MCF 10A (cell line): ENCODE data around the gene HTR7. TPM values are rescaled to one million over a fixed set of nuclear protein-coding genes. Genes with fewer than 3 reads are reported as not detected.

Experiments
- BruUV-seq: library from RNA; stranded (reverse); fragments of 400-500 nt; replicated peaks from 2 replicates; lab custom pipeline; 2021; lab: Mats Ljungman, UMichigan
- CTCF ChIA-PET: fragments of 300-600 bp; sonication (Branson Sonifier 250); formaldehyde crosslinking; extraction: SDS; loops from one replicate; lab custom pipeline; 2021; ENCODE audit warnings: antibody characterized with exemption, inconsistent platforms; lab: Yijun Ruan, JAX
- POLR2A ChIA-PET: fragments of 300-600, 350-650 bp; sonication (Branson Sonifier 250); formaldehyde crosslinking; extraction: SDS; loops from one replicate; lab custom pipeline; 2020; ENCODE audit warnings: antibody characterized with exemption, inconsistent platforms; lab: Yijun Ruan, JAX
- DNase-seq: peaks from one replicate; pipeline ENCODE4 v3.0.0-alpha.2; 2018; ENCODE audit not compliant: unreplicated experiment
- H3K27ac Mint-ChIP-seq: one replicate; pipeline ENCODE4 v1.8.0; 2022; ENCODE audit warnings: mild to moderate bottlenecking, low read depth, mixed read lengths; ENCODE audit not compliant: unreplicated experiment
- H3K27me3 Mint-ChIP-seq: one replicate; pipeline ENCODE4 v1.8.0; 2022; ENCODE audit warnings: mixed read lengths; ENCODE audit not compliant: insufficient read depth, unreplicated experiment
- H3K36me3 Mint-ChIP-seq: one replicate; pipeline ENCODE4 v1.8.0; 2022; ENCODE audit warnings: mild to moderate bottlenecking, moderate library complexity, mixed read lengths; ENCODE audit not compliant: insufficient read depth, unreplicated experiment
- H3K4me1 Mint-ChIP-seq: one replicate; pipeline ENCODE4 v1.8.0; 2022; ENCODE audit warnings: mixed read lengths; ENCODE audit not compliant: insufficient read depth, unreplicated experiment
- H3K4me3 Mint-ChIP-seq: one replicate; pipeline ENCODE4 v1.8.0; 2022; ENCODE audit warnings: mild to moderate bottlenecking, moderate library complexity, mixed read lengths; ENCODE audit not compliant: unreplicated experiment
- H3K9me3 Mint-ChIP-seq: one replicate; pipeline ENCODE4 v1.8.0; 2022; ENCODE audit warnings: mixed read lengths; ENCODE audit not compliant: unreplicated experiment
- CTCF ChIP-seq: fragments of 200-600 bp; IDR thresholded peaks from one replicate; pipeline ENCODE4 v1.8.0; 2022; ENCODE audit warnings: antibody characterized with exemption, mild to moderate bottlenecking; ENCODE audit not compliant: unreplicated experiment
- intact Hi-C: fragments of 100-400 bp; cut with micrococcal nuclease; formaldehyde crosslinking; loops from 2 replicates; pipeline ENCODE4 v1.14.1; 2022
- total RNA-seq: library from RNA; stranded (reverse); gene quantifications from 2 replicates; pipeline ENCODE4 v1.2.3, GENCODE V29; 2022

HTR7 gene
- total RNA-seq, 1 experiment from 2014 or later, result 15.3 TPM

GRCh38 chr10:90865401-90865800 is 7.6 kb upstream of the HTR7 start:
- H3K4me1 Mint-ChIP-seq, result no peaks in the 10 kb centered on the region
- DNase-seq, result no peak
- H3K27me3 Mint-ChIP-seq, result no peaks in the 10 kb centered on the region
- peaks cover 7% of the 10 kb centered on the region for H3K9me3 Mint-ChIP-seq
- intact Hi-C loops, result loop anchor here (10.0 kb wide), 1 partner anchor 271 kb away; no protein-coding TSS in a partner anchor
- ChIA-PET CTCF (interaction anchor here (0.5 to 8.7 kb wide), 15 partner anchors 12 to 1785 kb away, joined by 3 to 149 read pairs (median 4); no protein-coding TSS in a partner anchor), POLR2A (interaction anchor here (0.6 to 1.4 kb wide), 5 partner anchors 90 to 787 kb away, joined by 3 to 8 read pairs (median 3); no protein-coding TSS in a partner anchor)
- H3K4me3 Mint-ChIP-seq, result no peak overlapping the region
- BruUV-seq, result no TSS peak
- H3K36me3 Mint-ChIP-seq, result no peaks in the 10 kb centered on the region
- peak; percentile 23 for TF ChIP-seq CTCF
- H3K27ac Mint-ChIP-seq, result no peak overlapping the region

- Mint-ChIP-seq H3K27ac (no peak overlapping the region), H3K9me3 (no peaks in the 10 kb centered on the region), H3K4me1 (peaks cover 9% of the 10 kb centered on the region), H3K27me3 (no peaks in the 10 kb centered on the region), H3K4me3 (no peak overlapping the region), H3K36me3 (no peaks in the 10 kb centered on the region)
- peak; percentile 93 for TF ChIP-seq CTCF
- DNase-seq, result peak; percentile 61
- intact Hi-C loops, result loop anchor here (1.0 to 10.0 kb wide), 8 partner anchors 112 to 1436 kb away; no protein-coding TSS in a partner anchor
- CTCF ChIA-PET, result interaction anchor here (0.6 to 8.7 kb wide), 14 partner anchors 9 to 1238 kb away, joined by 3 to 149 read pairs (median 4); partner anchors contain the start of gene RPP30
- no TSS peak for BruUV-seq
- POLR2A ChIA-PET, result interaction anchor here (0.6 to 2.4 kb wide), 8 partner anchors 9 to 684 kb away, joined by 3 to 9 read pairs (median 4); no protein-coding TSS in a partner anchor
These were observed 5.2 kb upstream of the HTR7 start for GRCh38 chr10:90862908-90863514.

GRCh38 chr10:90860790-90861189 is 3.0 kb upstream of the HTR7 start:
- Mint-ChIP-seq H3K27ac (no peak overlapping the region), H3K4me1 (peaks cover 9% of the 10 kb centered on the region), H3K4me3 (no peak overlapping the region), H3K27me3 (no peaks in the 10 kb centered on the region), H3K36me3 (no peaks in the 10 kb centered on the region), H3K9me3 (no peaks in the 10 kb centered on the region)
- no TSS peak for BruUV-seq
- CTCF ChIA-PET, result interaction anchor here (1.1 to 8.7 kb wide), 5 partner anchors 74 to 1065 kb away, joined by 3 to 149 read pairs (median 15); no protein-coding TSS in a partner anchor
- POLR2A ChIA-PET, result interaction anchor here (0.7 to 8.6 kb wide), 7 partner anchors 10 to 110 kb away, joined by 3 to 67 read pairs (median 8); partner anchors contain the start of gene RPP30
- DNase-seq, result no peak
- intact Hi-C loops, result loop anchor here (5.0 to 10.0 kb wide), 5 partner anchors 266 to 1433 kb away; no protein-coding TSS in a partner anchor
- no peak for TF ChIP-seq CTCF

GRCh38 chr10:90859321-90859751 is 1.5 kb upstream of the HTR7 start:
- no peaks in the 10 kb centered on the region for H3K27me3 Mint-ChIP-seq
- H3K9me3 Mint-ChIP-seq, result no peaks in the 10 kb centered on the region
- DNase-seq, result peak; percentile 87
- ChIA-PET POLR2A (interaction anchor here (0.6 to 8.6 kb wide), 10 partner anchors 12 to 807 kb away, joined by 3 to 67 read pairs (median 4); partner anchors contain the start of gene RPP30), CTCF (interaction anchor here (1.0 to 3.0 kb wide), 5 partner anchors 10 to 109 kb away, joined by 3 to 20 read pairs (median 5); no protein-coding TSS in a partner anchor)
- no peaks in the 10 kb centered on the region for H3K36me3 Mint-ChIP-seq
- no peak overlapping the region for H3K4me3 Mint-ChIP-seq
- H3K27ac Mint-ChIP-seq, result peak overlapping the region; percentile 70
- no TSS peak for BruUV-seq
- intact Hi-C loops, result loop anchor here (1.0 to 10.0 kb wide), 3 partner anchors 43 to 425 kb away; no protein-coding TSS in a partner anchor
- peaks cover 13% of the 10 kb centered on the region for H3K4me1 Mint-ChIP-seq
- TF ChIP-seq CTCF, result no peak
